GM18519 (cell line): ENCODE measurements around the gene C5.

Experiments used
- ATAC-seq: cut with Tn5 transposase; IDR thresholded peaks from one replicate; pipeline ENCODE4 v1.9.1; 2021; ENCODE audit warnings: mild to moderate bottlenecking, moderate library complexity; ENCODE audit not compliant: unreplicated experiment, low FRiP score

C5 gene

GRCh38 chr9:120915854-120916470, 134.1 kb downstream of the C5 start:
- ATAC-seq, result no peak

GRCh38 chr9:120914953-120915352, 135.1 kb downstream of the C5 start:
- no peak for ATAC-seq

- no peak for ATAC-seq
These were observed 135.7 kb downstream of the C5 start for GRCh38 chr9:120914396-120914795.

- no peak for ATAC-seq
These were observed 136.3 kb downstream of the C5 start for GRCh38 chr9:120913647-120914264.

- no peak for ATAC-seq
These were observed 137.0 kb downstream of the C5 start for GRCh38 chr9:120912958-120913646.

DNA sequence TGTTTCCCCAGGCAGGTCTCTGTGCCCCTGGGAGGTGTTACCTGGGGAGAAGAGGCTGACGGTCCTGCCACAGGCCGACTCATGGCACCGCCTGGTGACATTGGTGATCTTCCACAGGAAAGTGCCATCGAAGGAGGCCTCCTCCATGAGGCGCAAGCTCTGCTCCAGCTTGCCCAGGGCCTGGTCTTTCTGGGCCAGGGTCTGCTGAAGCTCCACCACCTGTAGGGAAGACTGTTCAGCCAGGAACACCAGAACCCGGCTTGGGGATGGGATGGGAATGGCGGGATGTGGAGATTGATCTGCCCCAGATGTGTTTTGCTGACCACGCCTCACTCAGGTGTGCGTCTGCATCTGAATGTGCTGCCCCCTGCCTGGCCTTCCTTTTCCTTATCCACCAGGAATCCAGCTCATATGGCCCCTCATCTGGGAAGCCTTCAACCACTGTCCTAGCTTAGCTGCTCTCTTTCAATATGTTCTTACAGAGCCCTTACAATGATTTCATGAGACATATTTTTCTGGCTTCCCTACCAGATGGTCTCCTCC, 138.7 kb downstream of the C5 start:
- no peak for ATAC-seq

DNA sequence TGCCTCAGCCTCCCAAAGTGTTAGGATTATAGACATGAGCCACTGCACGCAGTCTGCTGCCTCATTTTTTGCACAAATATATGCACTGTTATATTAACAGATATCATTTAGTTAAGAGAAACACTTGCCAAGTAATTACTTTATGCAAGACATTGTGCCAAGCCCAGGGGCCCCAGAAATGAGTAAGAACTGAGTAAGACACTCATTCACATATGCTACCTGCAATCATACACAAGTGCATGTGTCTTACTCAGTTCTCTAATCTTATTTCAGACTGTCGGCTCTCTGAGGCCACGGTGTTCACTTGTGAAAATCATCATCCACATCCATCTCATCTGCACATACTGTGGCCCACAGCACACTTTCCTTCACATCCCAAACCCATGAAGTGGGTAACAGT, 139.4 kb downstream of the C5 start:
- ATAC-seq, result no peak

- ATAC-seq, result no peak
These were observed 140.2 kb downstream of the C5 start for GRCh38 chr9:120909904-120910303.

DNA sequence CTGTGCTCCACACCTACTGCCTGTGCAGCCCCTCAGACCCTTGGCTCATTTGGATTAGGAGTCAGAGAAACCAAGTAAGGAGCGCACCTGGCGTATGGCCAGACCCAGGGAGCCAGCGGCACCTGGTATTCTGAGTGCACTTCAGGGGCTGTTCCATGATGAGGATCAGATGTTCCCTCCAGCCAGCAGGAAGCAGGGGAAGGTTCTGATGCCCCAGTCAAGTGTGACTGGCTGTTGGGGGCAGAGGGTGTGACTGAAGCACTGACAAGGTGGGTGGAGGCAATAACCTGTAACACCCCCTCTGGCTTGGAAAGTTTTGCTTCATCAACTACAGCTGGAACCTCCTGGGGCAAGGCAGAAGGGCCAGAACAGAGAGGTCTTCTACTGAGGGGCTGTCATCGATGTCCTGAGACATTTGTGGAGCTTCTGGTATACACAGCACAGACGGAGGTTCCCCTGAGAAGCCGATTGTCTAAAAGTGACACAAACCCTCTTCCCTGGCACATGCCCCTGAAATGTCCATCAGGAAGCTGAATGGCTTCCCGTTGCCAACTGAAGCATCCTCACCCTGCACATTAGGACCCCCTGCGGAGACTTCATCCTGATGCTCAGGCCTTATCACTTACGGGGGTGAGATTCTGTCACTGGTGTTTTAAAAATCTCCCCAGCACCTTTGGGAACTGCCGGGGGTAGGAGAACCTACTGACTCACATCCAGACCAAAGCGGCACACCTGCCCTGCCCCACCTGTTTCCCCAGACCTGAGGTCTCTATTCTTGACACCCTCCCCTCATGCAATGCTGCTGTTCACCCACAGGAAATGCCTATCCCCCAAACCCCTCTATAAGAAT, 144.5 kb downstream of the C5 start:
- ATAC-seq, result no peak

GRCh38 chr9:120904978-120905301, 145.1 kb downstream of the C5 start:
- ATAC-seq, result no peak

- ATAC-seq, result no peak
These were observed 145.8 kb downstream of the C5 start for GRCh38 chr9:120904061-120904977.

DNA sequence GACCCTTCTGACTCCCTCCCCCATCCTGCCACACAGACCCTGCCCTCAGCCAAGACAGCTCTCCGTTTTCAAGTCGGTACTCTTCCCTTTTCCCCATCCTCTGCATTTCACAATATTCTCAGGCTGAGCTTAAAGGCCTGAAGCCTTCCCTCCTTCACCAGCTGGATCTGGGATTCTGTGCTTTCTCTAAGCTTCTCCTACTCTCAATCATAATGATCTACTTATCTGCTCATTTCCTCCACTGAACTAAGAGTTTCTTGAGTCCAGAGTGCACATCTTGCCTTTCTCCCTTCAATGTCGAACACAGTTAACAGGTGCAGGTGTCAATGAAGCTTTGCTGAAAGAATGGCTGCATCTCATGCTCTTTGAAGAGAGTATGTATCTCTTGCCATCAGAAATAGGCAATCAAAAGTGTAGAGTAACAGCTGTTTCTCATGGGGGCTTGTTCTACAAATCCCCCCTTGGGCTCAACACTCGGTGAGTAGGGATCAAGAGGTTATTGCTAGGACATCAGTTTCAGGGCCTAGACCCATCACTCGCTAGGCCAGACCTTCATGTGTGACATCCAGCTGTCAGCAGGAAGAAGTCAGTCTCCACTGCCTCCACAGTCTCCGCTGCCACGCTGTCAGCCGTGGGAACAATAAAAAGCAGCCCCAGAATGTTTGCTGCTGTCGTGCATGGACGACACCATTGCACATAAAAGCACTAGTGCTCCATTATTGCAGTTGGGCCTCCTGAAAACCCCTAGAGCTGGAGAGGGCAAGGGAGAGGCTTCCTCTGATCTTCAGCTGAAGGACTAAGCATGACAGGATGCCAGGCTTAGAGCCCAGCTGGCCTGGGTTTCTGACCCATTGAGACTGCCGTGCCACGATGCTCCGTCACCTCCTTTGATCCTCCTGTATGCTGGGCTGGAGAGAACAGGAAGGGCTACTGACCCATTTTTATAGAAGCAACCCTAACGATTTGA, 147.2 kb downstream of the C5 start:
- ATAC-seq, result no peak
